IPS-20b (cell line): ENCODE measurements around the gene BTBD16.

Source experiments
- H3K27ac ChIP-seq: one replicate; pipeline ENCODE4 v1.5.1; 2013; ENCODE audit warnings: low read length
- H3K27me3 ChIP-seq: 2 replicates; pipeline ENCODE4 v1.6.1; 2013; ENCODE audit warnings: mild to moderate bottlenecking, low read length, inconsistent platforms; ENCODE audit not compliant: insufficient read depth
- H3K36me3 ChIP-seq: 2 replicates; pipeline ENCODE4 v1.6.1; 2013; ENCODE audit warnings: low read depth, mild to moderate bottlenecking, inconsistent platforms, low read length, moderate library complexity; ENCODE audit not compliant: insufficient read depth
- H3K4me1 ChIP-seq: 2 replicates; pipeline ENCODE4 v1.6.1; 2013; ENCODE audit warnings: mild to moderate bottlenecking, control low read depth, inconsistent platforms, low read length, moderate library complexity; ENCODE audit not compliant: insufficient read depth
- H3K4me3 ChIP-seq: 2 replicates; pipeline ENCODE4 v1.5.1; 2013; ENCODE audit warnings: mild to moderate bottlenecking, low read length, inconsistent platforms
- H3K9ac ChIP-seq: 2 replicates; pipeline ENCODE4 v1.6.1; 2013; ENCODE audit warnings: low read depth, mild to moderate bottlenecking, inconsistent platforms, low read length, moderate library complexity
- H3K9me3 ChIP-seq: 2 replicates; pipeline ENCODE4 v1.6.1; 2013; ENCODE audit warnings: mild to moderate bottlenecking, low read depth, low read length, inconsistent platforms; ENCODE audit not compliant: insufficient read depth

BTBD16 gene

GRCh38 chr10:122308417-122309141 is 37.5 kb downstream of the BTBD16 start:
- Histone ChIP-seq H3K9ac (no peak overlapping the region), H3K4me1 (0 out of 2 replicates have a peak, but pooled peaks cover 3% of the 10 kb centered on the region), H3K4me3 (no peak overlapping the region), H3K9me3 (no peaks in the 10 kb centered on the region; the same call in 1 of the 2 replicates), H3K27ac (no peak overlapping the region), H3K27me3 (no peaks in the 10 kb centered on the region), H3K36me3 (no peaks in the 10 kb centered on the region)

GRCh38 chr10:122310311-122311050 is 39.4 kb downstream of the BTBD16 start:
- no peaks in the 10 kb centered on the region for H3K36me3 ChIP-seq
- H3K9ac ChIP-seq, result no peak overlapping the region
- H3K4me3 ChIP-seq, result no peak overlapping the region
- H3K27me3 ChIP-seq, result no peaks in the 10 kb centered on the region
- H3K4me1 ChIP-seq, result 0 out of 2 replicates have a peak, but pooled peaks cover 3% of the 10 kb centered on the region
- H3K9me3 ChIP-seq, result no peaks in the 10 kb centered on the region; the same call in 1 of the 2 replicates
- H3K27ac ChIP-seq, result no peak overlapping the region

- Histone ChIP-seq H3K27ac (no peak overlapping the region), H3K36me3 (no peaks in the 10 kb centered on the region), H3K9me3 (no peaks in the 10 kb centered on the region), H3K9ac (no peak overlapping the region), H3K4me3 (no peak overlapping the region), H3K27me3 (no peaks in the 10 kb centered on the region), H3K4me1 (0 out of 2 replicates have a peak, but pooled peaks cover 3% of the 10 kb centered on the region)
Observed at GRCh38 chr10:122311051-122311410, 39.9 kb downstream of the BTBD16 start.

- H3K9me3 ChIP-seq, result no peaks in the 10 kb centered on the region
- no peak overlapping the region for H3K9ac ChIP-seq
- H3K4me3 ChIP-seq, result no peak overlapping the region
- no peak overlapping the region for H3K27ac ChIP-seq
- H3K4me1 ChIP-seq, result 0 out of 2 replicates have a peak, but pooled peaks cover 3% of the 10 kb centered on the region
- no peaks in the 10 kb centered on the region for H3K36me3 ChIP-seq
- H3K27me3 ChIP-seq, result no peaks in the 10 kb centered on the region
Observed at GRCh38 chr10:122311716-122312115, 40.6 kb downstream of the BTBD16 start.

- Histone ChIP-seq H3K27me3 (no peaks in the 10 kb centered on the region), H3K9ac (no peak overlapping the region), H3K4me3 (no peak overlapping the region), H3K4me1 (no peaks in the 10 kb centered on the region), H3K27ac (no peak overlapping the region), H3K36me3 (no peaks in the 10 kb centered on the region), H3K9me3 (no peaks in the 10 kb centered on the region)
Observed at GRCh38 chr10:122316224-122316884, 45.3 kb downstream of the BTBD16 start.

- no peaks in the 10 kb centered on the region for H3K9me3 ChIP-seq
- no peak overlapping the region for H3K4me3 ChIP-seq
- no peaks in the 10 kb centered on the region for H3K36me3 ChIP-seq
- H3K27ac ChIP-seq, result no peak overlapping the region
- no peaks in the 10 kb centered on the region for H3K27me3 ChIP-seq
- no peaks in the 10 kb centered on the region for H3K4me1 ChIP-seq
- no peak overlapping the region for H3K9ac ChIP-seq
Observed at GRCh38 chr10:122321960-122322359, 50.9 kb downstream of the BTBD16 start.

GRCh38 chr10:122323189-122323588 is 52.1 kb downstream of the BTBD16 start:
- H3K4me1 ChIP-seq, result no peaks in the 10 kb centered on the region
- H3K36me3 ChIP-seq, result no peaks in the 10 kb centered on the region
- no peaks in the 10 kb centered on the region for H3K27me3 ChIP-seq
- no peak overlapping the region for H3K9ac ChIP-seq
- no peak overlapping the region for H3K4me3 ChIP-seq
- no peaks in the 10 kb centered on the region for H3K9me3 ChIP-seq
- H3K27ac ChIP-seq, result no peak overlapping the region

GRCh38 chr10:122323941-122324675 is 53.0 kb downstream of the BTBD16 start:
- no peak overlapping the region for H3K9ac ChIP-seq
- no peak overlapping the region for H3K27ac ChIP-seq
- no peaks in the 10 kb centered on the region for H3K36me3 ChIP-seq
- no peak overlapping the region for H3K4me3 ChIP-seq
- no peaks in the 10 kb centered on the region for H3K9me3 ChIP-seq
- H3K27me3 ChIP-seq, result no peaks in the 10 kb centered on the region
- H3K4me1 ChIP-seq, result no peaks in the 10 kb centered on the region

GRCh38 chr10:122325235-122325634 is 54.1 kb downstream of the BTBD16 start:
- no peak overlapping the region for H3K4me3 ChIP-seq
- no peaks in the 10 kb centered on the region for H3K9me3 ChIP-seq
- H3K27me3 ChIP-seq, result no peaks in the 10 kb centered on the region
- no peaks in the 10 kb centered on the region for H3K36me3 ChIP-seq
- H3K27ac ChIP-seq, result no peak overlapping the region
- no peak overlapping the region for H3K9ac ChIP-seq
- peaks cover 6% of the 10 kb centered on the region; the same call in 1 of the 2 replicates for H3K4me1 ChIP-seq

GRCh38 chr10:122326385-122326784 is 55.3 kb downstream of the BTBD16 start:
- H3K9ac ChIP-seq, result no peak overlapping the region
- H3K27me3 ChIP-seq, result no peaks in the 10 kb centered on the region
- no peaks in the 10 kb centered on the region for H3K9me3 ChIP-seq
- H3K27ac ChIP-seq, result no peak overlapping the region
- no peaks in the 10 kb centered on the region for H3K36me3 ChIP-seq
- H3K4me1 ChIP-seq, result peaks cover 6% of the 10 kb centered on the region; the same call in 1 of the 2 replicates
- H3K4me3 ChIP-seq, result no peak overlapping the region

GRCh38 chr10:122326806-122327205 is 55.7 kb downstream of the BTBD16 start:
- H3K27me3 ChIP-seq, result no peaks in the 10 kb centered on the region
- H3K4me1 ChIP-seq, result peaks cover 6% of the 10 kb centered on the region; the same call in 1 of the 2 replicates
- H3K4me3 ChIP-seq, result no peak overlapping the region
- H3K9ac ChIP-seq, result no peak overlapping the region
- H3K36me3 ChIP-seq, result no peaks in the 10 kb centered on the region
- no peaks in the 10 kb centered on the region for H3K9me3 ChIP-seq
- H3K27ac ChIP-seq, result no peak overlapping the region
